Hematopoietic multipotent progenitor cell treated with erythropoietin and hydrocortisone succinate and interleukin-3 and kit ligand, for 8 days (in vitro differentiated cells): ENCODE results near the gene PYDC1.
"Not testable (repeated sequence)": the region's sequence is repeated elsewhere in the genome, so short reads cannot be mapped to it uniquely, and the experiment has no call there.

Source experiments
- DNase-seq: peaks from one replicate; pipeline ENCODE4 v3.0.0-alpha.2; 2015

Gene PYDC1

DNA sequence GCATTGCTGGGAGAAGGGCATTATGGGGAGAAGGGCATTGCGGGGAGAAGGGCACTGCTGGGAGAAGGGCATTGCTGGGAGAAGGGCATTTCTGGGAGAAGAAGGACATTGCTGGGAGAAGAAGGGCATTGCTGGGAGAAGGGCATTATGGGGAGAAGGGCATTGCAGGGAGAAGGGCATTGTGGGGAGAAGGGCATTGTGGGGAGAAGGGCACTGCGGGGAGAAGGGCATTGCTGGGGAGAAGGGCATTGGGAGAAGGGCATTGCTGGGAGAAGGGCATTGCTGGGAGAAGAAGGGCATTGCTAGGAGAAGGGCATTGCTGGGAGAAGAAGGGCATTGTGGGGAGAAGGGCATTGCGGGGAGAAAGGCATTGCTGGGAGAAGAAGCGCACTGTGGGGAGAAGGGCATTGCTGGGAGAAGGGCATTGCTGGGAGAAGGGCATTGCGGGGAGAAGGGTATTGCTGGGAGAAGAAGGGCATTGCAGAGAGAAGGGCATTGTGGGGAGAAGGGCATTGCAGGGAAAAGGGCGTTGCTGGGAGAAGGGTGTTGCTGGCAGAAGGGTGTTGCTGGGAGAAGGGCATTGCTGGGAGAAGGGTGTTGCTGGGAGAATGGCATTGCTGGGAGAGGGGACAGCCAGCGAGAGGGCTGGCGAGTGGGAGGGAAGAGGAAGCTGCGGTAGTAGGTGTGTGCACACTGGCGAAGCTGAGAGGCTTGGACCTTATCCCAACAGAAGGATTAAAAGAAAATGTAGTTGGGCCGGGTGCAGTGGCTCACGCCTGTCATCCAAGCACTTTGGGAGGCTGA, 4.6 kb upstream of the PYDC1 start:
- no peak for DNase-seq

- no peak for DNase-seq
Measured at GRCh38 chr16:31219154-31219741, 2.3 kb upstream of the PYDC1 start.

DNA sequence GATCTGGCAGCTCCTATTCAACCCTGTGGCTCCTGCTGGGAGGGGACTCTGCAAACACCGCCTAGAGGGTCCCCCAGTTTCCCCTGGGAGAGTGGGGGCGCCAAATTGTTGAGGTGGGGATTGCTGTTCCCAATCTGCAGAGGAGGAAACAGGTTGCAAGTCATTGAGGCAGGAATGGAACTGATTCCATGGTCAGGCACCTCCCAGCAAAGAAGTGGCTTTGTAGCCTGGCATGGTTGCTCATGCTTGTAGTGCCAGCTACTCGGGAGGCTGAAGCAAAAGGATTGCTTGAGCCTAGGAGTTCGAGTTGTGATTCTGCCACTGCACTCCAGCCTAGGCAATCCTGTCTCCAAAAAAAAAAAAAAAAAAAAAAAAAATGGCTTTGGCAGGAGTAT, 198 bp upstream of the PYDC1 start:
- no peak for DNase-seq

DNA sequence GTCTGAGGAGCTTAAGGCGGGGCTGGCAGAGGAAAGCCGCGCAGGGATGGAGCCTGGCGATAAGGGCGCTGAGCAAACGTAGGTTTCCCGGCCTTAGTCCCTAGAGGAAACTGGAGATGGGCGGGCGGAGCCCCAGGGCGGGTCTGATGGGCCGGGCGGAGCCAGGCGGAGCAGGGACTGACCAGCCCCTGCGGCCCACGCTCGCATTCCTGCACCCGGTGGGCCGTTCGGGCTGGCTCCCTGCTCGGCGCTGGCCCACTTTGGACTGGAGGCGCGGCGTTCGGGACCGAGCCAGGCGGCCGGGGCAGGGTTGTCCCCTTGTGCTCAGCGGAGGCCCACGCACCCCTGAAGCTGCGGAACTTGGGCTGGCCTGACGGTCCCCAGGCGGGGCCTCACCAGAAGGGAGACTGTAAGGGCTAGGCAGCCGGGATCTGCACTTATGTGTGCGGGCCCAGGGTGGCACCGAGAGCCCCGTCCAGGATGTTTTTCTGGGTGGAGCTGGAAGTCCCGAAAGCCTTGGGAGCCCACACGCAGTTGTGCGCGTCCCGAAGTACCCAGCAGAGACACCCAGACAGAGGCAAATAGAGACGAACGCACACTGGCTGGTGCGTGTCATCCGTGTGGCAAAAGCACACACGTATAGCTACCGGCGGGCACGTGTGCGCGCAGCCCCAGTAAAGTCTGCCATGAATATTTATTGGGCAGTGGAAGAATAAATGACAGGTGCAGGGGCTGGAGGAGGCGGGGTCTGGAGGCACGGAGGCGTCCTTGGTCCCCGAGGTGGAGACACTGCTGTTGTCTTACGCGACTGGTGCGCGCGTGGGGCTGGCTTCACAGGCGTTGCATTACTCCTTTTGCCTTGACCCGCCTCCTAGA, 1.4 kb downstream of the PYDC1 start:
- DNase-seq = no peak

DNA sequence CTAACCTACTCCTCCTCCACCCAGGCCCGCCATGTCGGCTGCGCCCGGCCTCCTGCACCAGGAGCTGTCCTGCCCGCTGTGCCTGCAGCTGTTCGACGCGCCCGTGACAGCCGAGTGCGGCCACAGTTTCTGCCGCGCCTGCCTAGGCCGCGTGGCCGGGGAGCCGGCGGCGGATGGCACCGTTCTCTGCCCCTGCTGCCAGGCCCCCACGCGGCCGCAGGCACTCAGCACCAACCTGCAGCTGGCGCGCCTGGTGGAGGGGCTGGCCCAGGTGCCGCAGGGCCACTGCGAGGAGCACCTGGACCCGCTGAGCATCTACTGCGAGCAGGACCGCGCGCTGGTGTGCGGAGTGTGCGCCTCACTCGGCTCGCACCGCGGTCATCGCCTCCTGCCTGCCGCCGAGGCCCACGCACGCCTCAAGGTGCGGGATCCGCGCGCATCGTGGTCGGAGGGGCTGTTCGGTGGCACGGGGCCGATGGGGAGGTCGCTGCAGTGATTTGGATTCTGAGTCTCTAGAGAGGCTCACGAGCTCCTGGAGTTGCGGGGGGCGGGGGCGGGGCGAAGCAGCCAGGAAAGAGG, 2.1 kb downstream of the PYDC1 start:
- no peak for DNase-seq

GRCh38 chr16:31213877-31214707, 2.8 kb downstream of the PYDC1 start, which contains the start of gene TRIM72:
Gene TRIM72, plus strand, starts transcription at chr16:31214119. Its CDS starts 620 bp downstream, at chr16:31214739.
- no peak for DNase-seq

GRCh38 chr16:31213342-31213741, 3.6 kb downstream of the PYDC1 start:
- DNase-seq = no peak

DNA sequence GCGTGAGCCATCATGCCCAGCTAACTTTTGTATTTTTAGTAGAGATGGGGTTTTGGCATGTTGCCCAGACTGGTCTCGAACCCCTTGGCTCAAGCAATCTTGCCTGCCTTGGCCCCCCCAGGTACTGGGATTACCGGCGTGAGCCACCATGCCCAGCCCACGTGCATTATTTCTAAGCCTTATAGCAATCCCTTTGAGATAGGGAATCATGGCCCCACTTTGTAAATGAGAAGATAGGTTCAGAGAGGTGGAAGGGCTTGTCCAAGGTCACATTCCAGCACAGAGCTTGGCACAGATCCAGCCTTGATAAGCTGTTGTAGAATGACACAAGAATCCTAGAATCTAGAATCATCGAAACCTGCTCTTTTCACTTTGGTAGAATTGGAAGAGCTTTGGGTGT, 10.2 kb downstream of the PYDC1 start:
- DNase-seq = peak; percentile 56

GRCh38 chr16:31204871-31205666, 11.9 kb downstream of the PYDC1 start:
- no peak for DNase-seq

GRCh38 chr16:31202414-31203375, 14.2 kb downstream of the PYDC1 start, which contains the start of gene PYCARD:
Gene PYCARD, minus strand, starts transcription at chr16:31202760. Its CDS starts 70 bp downstream, at chr16:31202690.
- peak; percentile 49 for DNase-seq

- DNase-seq = no peak
Measured at GRCh38 chr16:31201582-31202413, 15.1 kb downstream of the PYDC1 start.

- DNase-seq = peak; percentile 66
Measured at GRCh38 chr16:31200821-31201568, 15.9 kb downstream of the PYDC1 start.

DNA sequence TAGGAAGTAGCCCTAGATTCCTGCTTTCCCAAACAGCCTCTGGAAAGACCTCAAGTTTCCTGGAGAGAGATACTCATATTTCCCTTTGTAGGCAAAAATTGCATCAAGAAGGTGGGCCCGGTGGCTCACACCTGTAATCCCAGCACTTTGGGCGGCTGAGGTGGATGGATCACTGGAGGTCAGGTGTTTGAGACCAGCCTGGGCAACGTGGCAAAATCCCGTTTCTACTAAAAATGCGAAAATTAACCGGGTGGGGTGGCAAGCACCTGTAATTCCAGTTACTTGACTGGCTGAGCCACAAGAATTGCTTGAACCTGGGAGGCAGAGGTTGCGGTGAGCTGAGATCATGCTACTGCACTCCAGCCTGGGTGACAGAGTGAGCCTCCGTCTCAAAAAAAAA, 16.8 kb downstream of the PYDC1 start:
- DNase-seq = not testable (repeated sequence)

- DNase-seq = no peak
Measured at GRCh38 chr16:31199430-31200041, 17.4 kb downstream of the PYDC1 start.

GRCh38 chr16:31198207-31198882, 18.6 kb downstream of the PYDC1 start:
- DNase-seq = no peak

DNA sequence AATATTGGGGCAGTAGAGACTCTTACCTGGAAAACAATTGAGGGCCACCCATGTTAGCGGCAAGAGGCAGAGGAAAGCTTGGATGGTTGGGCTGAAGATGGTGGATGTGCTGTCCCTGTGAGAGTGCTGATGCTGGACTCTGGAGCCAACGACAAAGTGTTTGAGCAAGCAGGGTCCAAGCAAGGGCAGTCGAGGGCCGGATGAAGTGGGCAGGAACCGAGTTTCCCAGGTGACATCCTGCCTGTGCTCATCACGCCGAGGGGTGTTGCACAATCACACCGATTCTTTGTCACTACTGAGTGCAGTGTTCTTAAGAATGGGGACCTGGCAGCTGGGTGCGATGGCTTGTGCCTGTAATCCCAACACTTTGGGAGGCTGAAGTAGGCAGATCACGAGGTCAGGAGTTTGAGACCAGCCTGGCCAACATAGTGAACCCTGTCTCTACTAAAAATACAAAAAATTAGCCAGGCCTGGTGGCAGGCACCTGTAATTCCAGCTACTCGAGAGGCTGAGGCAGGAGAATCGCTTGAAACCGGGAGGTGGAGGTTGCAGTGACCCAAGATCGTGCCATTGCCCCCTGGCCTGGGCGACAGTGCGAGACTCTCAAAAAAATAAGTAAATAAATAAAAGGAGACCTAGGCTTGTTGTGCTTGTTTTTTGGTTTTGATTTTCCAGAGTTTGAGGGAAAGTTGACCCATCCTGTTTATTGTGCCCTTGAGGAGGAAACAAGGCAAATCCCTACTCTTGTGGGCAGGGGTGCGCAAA, 20.4 kb downstream of the PYDC1 start:
- no peak for DNase-seq
